ENCODE measurements around the gene CHST8. TPM values are rescaled to one million over a fixed set of nuclear protein-coding genes. Genes with fewer than 3 reads are reported as not detected.

The CHST8 gene
- total RNA-seq, 1 donor = not detected

GRCh38 chr19:33664744-33665143 lies 43.0 kb downstream of the CHST8 start:
- H3K4me3 ChIP-seq (ENCODE audit: low read depth, low read length) = no peak overlapping the region
- no peak for DNase-seq (ENCODE audit: low read depth)
- no peak for TF ChIP-seq CTCF (IDR thresholded peaks at IDR 0.05; ENCODE audit: insufficient read depth, low read depth, low read length)

DNA sequence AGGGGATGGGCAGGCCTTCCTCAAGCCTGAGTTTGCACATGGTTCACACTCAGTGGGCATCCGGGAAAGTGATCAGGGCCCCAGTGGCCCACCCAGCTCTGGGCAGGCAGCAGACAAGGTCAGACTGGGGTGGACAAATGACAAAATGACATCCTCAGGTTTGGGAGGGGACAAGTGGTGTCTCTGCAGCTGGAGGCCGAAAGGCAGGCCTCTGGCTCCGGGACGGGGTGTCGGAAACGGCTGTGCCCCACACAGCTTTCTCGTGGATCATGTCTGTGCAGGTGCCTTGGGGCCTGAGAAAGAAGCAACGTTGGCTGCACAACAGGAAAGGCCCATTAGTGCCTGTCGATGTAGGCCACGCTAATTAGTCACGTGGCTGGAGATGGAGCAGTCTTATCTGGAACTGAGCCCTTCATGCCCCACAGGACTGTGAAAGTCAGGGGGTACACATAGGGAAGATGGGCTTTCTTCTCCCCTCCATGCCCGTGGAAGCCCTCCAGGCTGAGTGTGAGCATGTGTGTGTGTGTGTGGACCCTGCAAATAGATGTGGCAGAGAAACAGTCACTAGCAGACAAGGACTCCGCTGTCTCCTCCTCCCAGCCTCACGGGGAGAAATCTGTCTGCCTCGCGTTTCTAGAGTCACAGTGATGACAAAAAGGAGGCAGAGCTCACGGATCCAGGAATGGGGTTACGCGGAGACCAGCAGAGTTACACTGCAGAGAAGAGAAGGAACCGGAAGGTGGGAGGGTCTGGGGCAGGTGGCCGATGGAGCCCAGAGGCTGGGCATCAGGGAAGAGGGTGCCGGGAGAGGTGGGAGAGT lies 44.2 kb downstream of the CHST8 start:
- no peak for TF ChIP-seq CTCF (IDR thresholded peaks at IDR 0.05; ENCODE audit: insufficient read depth, low read depth, low read length)
- no peak overlapping the region for H3K4me3 ChIP-seq (ENCODE audit: low read depth, low read length)
- DNase-seq (ENCODE audit: low read depth) = no peak

DNA sequence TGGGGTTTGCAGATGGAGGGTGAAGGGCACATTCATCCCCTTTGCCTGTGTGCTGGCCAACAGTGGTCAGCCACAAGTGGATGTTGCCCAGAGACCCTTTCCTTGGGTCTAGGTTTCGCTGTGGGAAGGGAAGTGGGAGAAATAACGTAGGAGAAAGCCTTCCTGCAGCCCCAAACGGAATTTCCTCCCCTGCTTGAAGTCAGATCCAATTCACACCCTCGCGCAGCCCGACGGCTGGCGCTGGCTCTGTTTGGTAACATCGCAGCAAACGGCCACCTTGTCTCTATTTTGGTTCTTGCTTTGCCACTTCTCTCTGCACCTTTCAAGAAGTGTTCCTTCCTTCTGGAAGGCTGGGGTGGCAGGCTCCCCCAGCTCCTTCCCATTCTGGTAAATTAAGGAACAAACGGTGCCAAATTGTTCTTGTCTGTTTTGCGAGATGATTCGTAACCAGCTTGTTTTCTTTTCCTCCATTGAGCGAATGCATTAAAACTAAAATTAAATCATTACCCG lies 45.4 kb downstream of the CHST8 start:
- DNase-seq (ENCODE audit: low read depth) = no peak
- no peak for TF ChIP-seq CTCF (IDR thresholded peaks at IDR 0.05; ENCODE audit: insufficient read depth, low read depth, low read length)
- no peak overlapping the region for H3K4me3 ChIP-seq (ENCODE audit: low read depth, low read length)

- H3K4me3 ChIP-seq (ENCODE audit: low read depth, low read length) = no peak overlapping the region
- no peak for DNase-seq (ENCODE audit: low read depth)
- TF ChIP-seq CTCF (IDR thresholded peaks at IDR 0.05; ENCODE audit: insufficient read depth, low read depth, low read length) = no peak
Measured at GRCh38 chr19:33667881-33668280, 46.1 kb downstream of the CHST8 start.

GRCh38 chr19:33668968-33669367 lies 47.2 kb downstream of the CHST8 start:
- DNase-seq (ENCODE audit: low read depth) = no peak
- no peak for TF ChIP-seq CTCF (IDR thresholded peaks at IDR 0.05; ENCODE audit: insufficient read depth, low read depth, low read length)
- H3K4me3 ChIP-seq (ENCODE audit: low read depth, low read length) = no peak overlapping the region

- no peak for TF ChIP-seq CTCF (IDR thresholded peaks at IDR 0.05; ENCODE audit: insufficient read depth, low read depth, low read length)
- no peak for DNase-seq (ENCODE audit: low read depth)
- no peak overlapping the region for H3K4me3 ChIP-seq (ENCODE audit: low read depth, low read length)
Measured at GRCh38 chr19:33669376-33669775, 47.6 kb downstream of the CHST8 start.

Data from fibroblast of villous mesenchyme (primary cell).